ENCODE measurements around the gene EEF1A2.
A peak's percentile ranks its signal among the peaks of the same experiment; 100 is the strongest.

EEF1A2 gene

GRCh38 chr20:63447320-63447719 lies 51.6 kb downstream of the EEF1A2 start:
- no peak for DNase-seq

GRCh38 chr20:63446216-63447024 lies 52.5 kb downstream of the EEF1A2 start:
- no peak for DNase-seq

GRCh38 chr20:63445075-63445734 lies 53.7 kb downstream of the EEF1A2 start:
- DNase-seq, result no peak

GRCh38 chr20:63444548-63444947 lies 54.3 kb downstream of the EEF1A2 start:
- no peak for DNase-seq

- no peak for DNase-seq
Observed at GRCh38 chr20:63443606-63444395, 55.1 kb downstream of the EEF1A2 start.

- peak; percentile 39 for DNase-seq
Observed at GRCh38 chr20:63442100-63442493, 56.8 kb downstream of the EEF1A2 start.

GRCh38 chr20:63441136-63442099 lies 57.5 kb downstream of the EEF1A2 start:
- DNase-seq, result no peak

- no peak for DNase-seq
Observed at GRCh38 chr20:63440366-63440955, 58.4 kb downstream of the EEF1A2 start.

GRCh38 chr20:63439866-63440265 lies 59.0 kb downstream of the EEF1A2 start:
- no peak for DNase-seq

- no peak for DNase-seq
Observed at GRCh38 chr20:63438121-63438520, 60.8 kb downstream of the EEF1A2 start.
